ENCODE measurements around the gene ADORA2A.

Gene ADORA2A

GRCh38 chr22:24428751-24429410, 1.5 kb downstream of the ADORA2A start:
- Histone ChIP-seq H3K9me3 (ENCODE audit: insufficient read depth, low read depth, low read length) (no peaks in the 10 kb centered on the region), H3K4me1 (ENCODE audit: insufficient read depth, low read length) (peaks cover 7% of the 10 kb centered on the region; the same call in 1 of the 2 replicates), H3K36me3 (ENCODE audit: insufficient read depth, low read depth, low read length) (no peaks in the 10 kb centered on the region), H3K27ac (ENCODE audit: low read length) (no peak overlapping the region), H3K9ac (ENCODE audit: low read depth, low read length) (no peak overlapping the region), H3K4me3 (ENCODE audit: low read length) (no peak overlapping the region), H3K27me3 (ENCODE audit: insufficient read depth, low read length) (peaks cover 31% of the 10 kb centered on the region)

GRCh38 chr22:24429411-24430365, 2.3 kb downstream of the ADORA2A start:
- Histone ChIP-seq H3K9ac (ENCODE audit: low read depth, low read length) (no peak overlapping the region), H3K36me3 (ENCODE audit: insufficient read depth, low read depth, low read length) (no peaks in the 10 kb centered on the region), H3K27me3 (ENCODE audit: insufficient read depth, low read length) (peaks cover 23% of the 10 kb centered on the region), H3K9me3 (ENCODE audit: insufficient read depth, low read depth, low read length) (no peaks in the 10 kb centered on the region), H3K4me1 (ENCODE audit: insufficient read depth, low read length) (peaks cover 7% of the 10 kb centered on the region; the same call in 1 of the 2 replicates), H3K4me3 (ENCODE audit: low read length) (no peak overlapping the region), H3K27ac (ENCODE audit: low read length) (no peak overlapping the region)

- H3K4me1 ChIP-seq (ENCODE audit: insufficient read depth, low read length) = peaks cover 7% of the 10 kb centered on the region; the same call in 1 of the 2 replicates
- H3K9me3 ChIP-seq (ENCODE audit: insufficient read depth, low read depth, low read length) = no peaks in the 10 kb centered on the region
- H3K27me3 ChIP-seq (ENCODE audit: insufficient read depth, low read length) = peaks cover 13% of the 10 kb centered on the region
- no peak overlapping the region for H3K9ac ChIP-seq (ENCODE audit: low read depth, low read length)
- H3K27ac ChIP-seq (ENCODE audit: low read length) = no peak overlapping the region
- H3K36me3 ChIP-seq (ENCODE audit: insufficient read depth, low read depth, low read length) = no peaks in the 10 kb centered on the region
- no peak overlapping the region for H3K4me3 ChIP-seq (ENCODE audit: low read length)
Observed at GRCh38 chr22:24430431-24431308, 3.3 kb downstream of the ADORA2A start.

GRCh38 chr22:24431309-24432034, 4.1 kb downstream of the ADORA2A start:
- H3K4me3 ChIP-seq (ENCODE audit: low read length) = no peak overlapping the region
- peaks cover 7% of the 10 kb centered on the region; the same call in 1 of the 2 replicates for H3K4me1 ChIP-seq (ENCODE audit: insufficient read depth, low read length)
- H3K27ac ChIP-seq (ENCODE audit: low read length) = no peak overlapping the region

GRCh38 chr22:24432059-24432853, 4.9 kb downstream of the ADORA2A start:
- Histone ChIP-seq H3K4me3 (ENCODE audit: low read length) (no peak overlapping the region), H3K27ac (ENCODE audit: low read length) (no peak overlapping the region), H3K9ac (ENCODE audit: low read depth, low read length) (no peak overlapping the region), H3K9me3 (ENCODE audit: insufficient read depth, low read depth, low read length) (no peaks in the 10 kb centered on the region), H3K36me3 (ENCODE audit: insufficient read depth, low read depth, low read length) (no peaks in the 10 kb centered on the region), H3K4me1 (ENCODE audit: insufficient read depth, low read length) (peaks cover 7% of the 10 kb centered on the region; the same call in 1 of the 2 replicates), H3K27me3 (ENCODE audit: insufficient read depth, low read length) (no peaks in the 10 kb centered on the region)

More at GRCh38 chr22:24431309-24432034, 4.1 kb downstream of the ADORA2A start:
- Histone ChIP-seq H3K9me3 (ENCODE audit: insufficient read depth, low read depth, low read length) (no peaks in the 10 kb centered on the region), H3K27me3 (ENCODE audit: insufficient read depth, low read length) (peaks cover 5% of the 10 kb centered on the region; the same call in 1 of the 2 replicates), H3K9ac (ENCODE audit: low read depth, low read length) (no peak overlapping the region), H3K36me3 (ENCODE audit: insufficient read depth, low read depth, low read length) (no peaks in the 10 kb centered on the region)

- H3K9ac ChIP-seq (ENCODE audit: low read depth, low read length) = no peak overlapping the region
- H3K4me3 ChIP-seq (ENCODE audit: low read length) = no peak overlapping the region
- no peaks in the 10 kb centered on the region for H3K9me3 ChIP-seq (ENCODE audit: insufficient read depth, low read depth, low read length)
- peaks cover 7% of the 10 kb centered on the region; the same call in 1 of the 2 replicates for H3K4me1 ChIP-seq (ENCODE audit: insufficient read depth, low read length)
- no peak overlapping the region for H3K27ac ChIP-seq (ENCODE audit: low read length)
- no peaks in the 10 kb centered on the region for H3K36me3 ChIP-seq (ENCODE audit: insufficient read depth, low read depth, low read length)
- H3K27me3 ChIP-seq (ENCODE audit: insufficient read depth, low read length) = no peaks in the 10 kb centered on the region
Observed at GRCh38 chr22:24433001-24433827, 5.8 kb downstream of the ADORA2A start.

GRCh38 chr22:24433828-24434470, 6.5 kb downstream of the ADORA2A start:
- H3K36me3 ChIP-seq (ENCODE audit: insufficient read depth, low read depth, low read length) = no peaks in the 10 kb centered on the region
- H3K4me3 ChIP-seq (ENCODE audit: low read length) = no peak overlapping the region
- no peaks in the 10 kb centered on the region for H3K27me3 ChIP-seq (ENCODE audit: insufficient read depth, low read length)
- H3K9me3 ChIP-seq (ENCODE audit: insufficient read depth, low read depth, low read length) = no peaks in the 10 kb centered on the region
- no peak overlapping the region for H3K27ac ChIP-seq (ENCODE audit: low read length)
- H3K4me1 ChIP-seq (ENCODE audit: insufficient read depth, low read length) = peaks cover 2% of the 10 kb centered on the region; the same call in 1 of the 2 replicates
- H3K9ac ChIP-seq (ENCODE audit: low read depth, low read length) = no peak overlapping the region

- no peaks in the 10 kb centered on the region for H3K27me3 ChIP-seq (ENCODE audit: insufficient read depth, low read length)
- no peak overlapping the region for H3K4me3 ChIP-seq (ENCODE audit: low read length)
- no peaks in the 10 kb centered on the region for H3K4me1 ChIP-seq (ENCODE audit: insufficient read depth, low read length)
- no peaks in the 10 kb centered on the region for H3K9me3 ChIP-seq (ENCODE audit: insufficient read depth, low read depth, low read length)
- H3K27ac ChIP-seq (ENCODE audit: low read length) = no peak overlapping the region
- H3K36me3 ChIP-seq (ENCODE audit: insufficient read depth, low read depth, low read length) = no peaks in the 10 kb centered on the region
- no peak overlapping the region for H3K9ac ChIP-seq (ENCODE audit: low read depth, low read length)
Observed at GRCh38 chr22:24434471-24435322, 7.3 kb downstream of the ADORA2A start.

GRCh38 chr22:24435323-24435645, 7.9 kb downstream of the ADORA2A start:
- Histone ChIP-seq H3K36me3 (ENCODE audit: insufficient read depth, low read depth, low read length) (no peaks in the 10 kb centered on the region), H3K9me3 (ENCODE audit: insufficient read depth, low read depth, low read length) (no peaks in the 10 kb centered on the region), H3K4me3 (ENCODE audit: low read length) (no peak overlapping the region), H3K27ac (ENCODE audit: low read length) (no peak overlapping the region), H3K27me3 (ENCODE audit: insufficient read depth, low read length) (no peaks in the 10 kb centered on the region), H3K9ac (ENCODE audit: low read depth, low read length) (no peak overlapping the region), H3K4me1 (ENCODE audit: insufficient read depth, low read length) (no peaks in the 10 kb centered on the region)

All from iPS-20b (cell line).